Amniotic epithelial cell (primary cell): ENCODE results near the gene PRG2.
"Not testable (repeated sequence)": the region's sequence is repeated elsewhere in the genome, so short reads cannot be mapped to it uniquely, and the experiment has no call there.

Experiments used
- DNase-seq: peaks from one replicate; pipeline ENCODE4 v3.0.0-alpha.2; 2010; ENCODE audit warnings: low read depth

The PRG2 gene

DNA sequence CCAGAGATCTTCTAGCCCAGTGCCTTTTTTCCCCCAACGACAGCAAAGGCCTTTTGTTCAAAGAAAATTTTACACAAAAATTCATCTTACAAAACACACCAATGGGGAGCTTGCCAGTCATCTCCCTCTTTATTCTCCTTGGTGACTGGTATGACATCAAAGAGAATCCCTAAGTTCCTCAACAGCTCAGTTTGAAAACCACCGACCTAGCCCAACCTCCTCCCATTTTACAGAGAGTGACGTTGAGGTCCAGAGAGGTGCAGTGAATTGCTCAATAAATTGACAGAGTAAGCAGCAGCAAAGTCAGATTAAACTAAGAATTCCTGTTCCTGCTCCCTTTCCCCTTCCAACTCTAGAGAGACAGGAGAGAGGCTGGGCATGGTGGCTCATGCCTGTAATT lies 28.7 kb upstream of the PRG2 start:
- no peak for DNase-seq

DNA sequence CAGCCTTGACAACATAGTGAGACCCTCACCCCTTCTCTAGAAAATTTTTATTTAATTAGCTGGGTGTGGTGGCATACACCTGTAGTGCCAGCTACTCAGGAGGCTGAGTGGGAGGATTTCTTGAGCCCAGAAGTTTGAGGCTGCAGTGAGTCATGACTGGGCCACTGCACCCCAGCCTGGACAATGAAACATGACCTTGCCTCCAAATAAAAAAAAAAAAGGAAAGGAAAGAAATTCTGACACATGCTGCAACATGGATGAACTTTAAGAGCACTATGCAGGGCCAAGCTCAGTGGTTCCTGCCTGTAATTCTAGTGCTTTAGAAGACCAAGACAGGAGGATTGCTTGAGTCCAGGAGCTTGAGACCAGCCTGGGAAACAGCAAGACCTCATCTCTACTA lies 27.7 kb upstream of the PRG2 start:
- DNase-seq = no peak

GRCh38 chr11:57417056-57417455 lies 26.6 kb upstream of the PRG2 start:
- peak; percentile 64 for DNase-seq

GRCh38 chr11:57416436-57416835 lies 26.0 kb upstream of the PRG2 start:
- DNase-seq = no peak

DNA sequence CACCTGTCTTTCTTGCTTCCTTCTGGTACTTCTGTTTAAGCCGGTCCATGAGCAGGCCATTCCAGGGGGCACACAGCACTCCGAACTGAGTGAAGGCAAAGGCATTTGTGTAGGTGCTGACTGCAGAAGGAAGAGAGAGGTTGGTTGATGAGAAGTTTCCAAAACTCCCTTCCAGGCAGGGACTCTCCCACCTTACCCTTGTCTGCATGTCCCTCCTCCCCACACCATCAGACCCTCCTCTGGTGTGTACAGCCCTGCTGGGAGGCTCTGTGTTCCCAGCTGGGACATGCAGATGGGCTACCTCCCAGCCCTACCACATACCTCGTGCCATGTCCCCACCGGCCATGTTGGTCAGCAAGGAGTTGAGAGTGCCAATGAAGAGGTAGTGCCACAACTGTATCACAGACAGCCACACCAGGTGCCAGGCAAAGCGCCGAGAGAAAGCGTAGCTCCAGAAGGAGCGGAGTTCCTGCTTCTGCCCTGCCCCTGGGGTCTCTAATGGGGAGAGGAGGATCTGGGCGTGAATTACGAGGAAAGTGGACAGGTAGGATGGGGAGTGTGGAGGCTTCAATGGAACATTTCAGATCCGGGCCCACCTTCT lies 24.3 kb upstream of the PRG2 start:
- DNase-seq = no peak

- DNase-seq = no peak
Measured at GRCh38 chr11:57413681-57414080, 23.2 kb upstream of the PRG2 start.

DNA sequence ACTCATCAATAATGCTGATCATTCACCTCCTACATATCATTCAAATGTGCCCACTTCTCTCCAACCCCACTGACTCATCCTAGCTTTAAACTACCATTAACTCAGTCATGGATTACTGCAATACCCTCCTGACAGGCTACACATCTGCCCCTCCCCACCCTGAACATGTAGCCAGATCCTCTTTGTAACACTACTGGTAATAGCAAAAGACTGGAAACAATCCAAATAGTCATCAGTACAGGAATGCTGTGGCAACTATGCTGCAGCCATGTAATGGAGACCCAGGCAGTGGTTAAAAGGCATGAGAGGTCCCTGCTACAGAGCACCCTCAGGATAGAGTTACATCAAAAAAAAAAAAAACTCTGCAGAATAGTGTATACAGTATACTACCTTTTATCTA lies 19.8 kb upstream of the PRG2 start:
- peak; percentile 72 for DNase-seq

DNA sequence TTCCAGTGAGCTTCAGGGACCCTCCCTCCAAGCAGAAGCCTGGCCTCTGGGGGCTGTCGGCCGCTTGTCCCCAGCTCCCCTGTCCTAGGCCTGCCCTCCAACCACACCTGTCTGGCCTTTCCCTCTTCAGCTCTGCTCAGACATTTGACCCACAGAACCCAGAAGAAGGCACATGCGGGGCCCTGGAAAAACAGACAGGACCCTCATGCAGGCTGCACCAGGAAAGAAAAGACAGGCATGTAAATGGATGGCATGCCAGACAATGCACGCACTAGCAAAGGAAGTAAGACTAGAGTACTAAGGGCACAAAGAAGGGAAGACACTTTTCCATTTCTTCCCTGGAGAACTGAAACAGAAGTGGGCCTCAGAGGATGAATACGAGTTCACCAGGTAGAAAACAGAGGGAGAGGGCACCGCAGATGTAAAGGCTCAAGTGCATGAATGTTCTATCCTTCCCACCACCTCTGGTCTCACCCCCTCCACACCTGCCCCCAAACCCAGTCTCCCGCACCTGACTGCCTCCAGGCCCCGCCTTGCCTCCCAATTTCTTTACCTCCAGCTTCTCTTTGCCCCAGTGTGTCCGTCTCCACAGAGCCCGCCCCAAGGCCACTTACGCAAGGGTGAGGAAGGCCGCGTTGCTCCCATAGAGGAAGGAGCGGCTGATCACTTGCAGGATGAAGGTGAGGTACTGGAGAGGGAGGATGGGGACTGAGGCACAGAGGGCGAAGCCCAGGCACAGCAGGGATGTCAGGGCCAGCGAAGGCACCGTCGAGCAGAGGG lies 19.1 kb upstream of the PRG2 start:
- DNase-seq = no peak

DNA sequence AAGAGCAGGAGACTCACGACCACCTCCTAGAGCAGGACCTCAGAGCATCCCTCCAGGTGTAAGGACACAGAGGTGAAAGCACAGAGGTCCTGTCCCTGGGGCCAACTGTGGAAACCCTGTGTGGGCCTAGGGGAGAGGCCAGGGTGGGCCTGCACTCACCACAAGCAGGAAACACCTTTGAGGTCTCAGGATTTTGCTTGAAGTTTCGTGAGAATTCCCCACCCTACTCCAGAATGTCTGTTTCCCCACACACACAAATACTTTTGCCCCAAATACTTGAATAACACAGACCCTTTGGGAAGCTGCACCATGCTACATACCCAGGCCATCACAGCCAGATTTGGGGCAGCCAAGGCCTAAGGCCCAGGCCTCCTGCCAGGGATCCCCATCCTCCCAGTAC lies 18.3 kb upstream of the PRG2 start:
- DNase-seq = no peak

DNA sequence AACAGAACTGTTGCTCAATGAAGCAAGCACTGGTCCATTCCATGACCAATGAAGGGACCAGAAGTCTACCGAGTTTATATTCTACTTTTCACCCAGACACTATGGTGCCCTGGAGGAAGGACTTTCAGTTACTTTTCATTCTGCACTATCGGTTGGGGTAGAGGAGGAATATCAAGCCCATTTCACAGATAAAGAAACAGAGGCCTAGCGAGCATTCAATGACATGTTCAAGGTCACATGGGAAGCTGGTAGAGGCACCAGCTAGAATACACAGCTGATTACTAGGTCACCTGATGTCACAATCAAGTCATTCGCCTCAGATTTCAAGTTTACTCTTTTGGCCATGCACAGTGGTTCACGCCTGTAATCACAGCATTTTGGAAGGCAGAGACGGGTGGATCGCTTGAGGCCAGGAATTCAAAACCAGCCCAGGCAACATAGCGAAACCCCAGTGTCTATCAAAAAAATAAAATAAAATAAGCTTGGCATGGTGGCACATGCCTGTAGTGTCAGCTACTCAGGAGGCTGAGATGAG lies 17.6 kb upstream of the PRG2 start:
- no peak for DNase-seq

- peak; percentile 31 for DNase-seq
Measured at GRCh38 chr11:57407010-57407920, 16.8 kb upstream of the PRG2 start.

DNA sequence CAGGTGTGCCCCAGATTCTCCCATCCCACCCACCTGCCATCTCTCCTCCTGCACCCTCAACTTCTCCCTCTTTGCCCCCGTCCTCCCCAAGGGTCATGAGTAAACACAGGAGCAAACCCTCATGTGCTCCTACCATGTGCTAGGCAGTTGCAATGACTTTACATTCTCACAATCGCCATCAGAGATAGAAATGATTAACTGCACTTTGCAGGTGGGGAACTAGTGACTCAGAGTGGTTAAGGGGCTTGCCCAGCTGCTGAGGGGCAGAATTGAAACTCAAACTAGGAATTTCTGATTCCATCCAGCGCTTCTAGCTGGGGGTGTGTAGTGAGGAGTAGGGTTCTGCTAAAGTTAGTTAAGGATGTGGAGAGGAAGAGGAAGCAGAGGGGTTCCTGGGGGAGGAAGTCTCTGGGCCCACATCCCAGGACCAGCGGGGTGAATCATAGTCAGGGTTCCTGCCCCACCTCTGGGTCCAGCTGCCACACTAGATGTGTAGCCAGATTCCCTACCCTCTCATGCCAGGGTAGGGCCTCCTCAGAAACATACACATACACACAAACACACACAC lies 16.0 kb upstream of the PRG2 start:
- DNase-seq = peak; percentile 32

GRCh38 chr11:57405271-57405860 lies 14.9 kb upstream of the PRG2 start:
- no peak for DNase-seq

- no peak for DNase-seq
Measured at GRCh38 chr11:57403802-57404147, 13.3 kb upstream of the PRG2 start.

DNA sequence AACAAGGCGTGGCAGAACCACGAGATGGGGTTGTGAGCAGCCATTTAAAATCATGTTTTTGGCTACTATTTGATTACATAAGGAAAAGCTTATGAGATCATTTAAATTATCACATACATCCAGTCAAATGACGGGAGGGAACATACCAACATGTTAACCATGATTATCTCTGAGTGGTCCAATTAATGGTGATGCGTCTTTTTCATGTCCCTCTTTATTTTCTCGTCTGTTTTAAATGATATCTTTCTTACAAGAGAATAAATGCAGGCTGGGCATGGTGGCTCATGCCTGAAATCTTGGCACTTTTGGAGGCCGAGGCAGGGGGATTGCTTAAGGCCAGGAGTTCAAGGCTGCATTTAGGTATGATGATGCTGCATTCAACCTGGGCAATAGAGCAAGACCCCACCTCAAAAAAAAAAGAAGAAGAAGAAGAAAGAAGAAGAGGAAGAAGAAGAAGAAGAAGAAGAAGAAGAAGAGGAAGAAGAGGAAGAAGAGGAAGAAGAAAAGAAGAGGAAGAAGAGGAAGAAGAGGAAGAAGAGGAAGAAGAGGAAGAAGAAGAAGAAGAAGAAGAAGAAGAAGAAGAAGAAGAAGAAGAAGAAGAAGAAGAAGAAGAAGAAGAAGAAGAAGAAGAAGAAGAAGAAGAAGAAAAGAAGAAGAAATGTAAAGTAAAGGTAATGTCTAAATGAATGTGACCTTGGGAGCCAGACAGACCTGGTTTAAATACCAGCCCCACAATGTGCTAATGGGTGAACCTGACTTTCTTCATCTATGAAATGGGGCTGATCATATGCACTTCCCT lies 12.8 kb upstream of the PRG2 start:
- DNase-seq = not testable (repeated sequence)

GRCh38 chr11:57402188-57403002 lies 11.9 kb upstream of the PRG2 start:
- DNase-seq = no peak

GRCh38 chr11:57399972-57400578 lies 9.6 kb upstream of the PRG2 start:
- DNase-seq = no peak

DNA sequence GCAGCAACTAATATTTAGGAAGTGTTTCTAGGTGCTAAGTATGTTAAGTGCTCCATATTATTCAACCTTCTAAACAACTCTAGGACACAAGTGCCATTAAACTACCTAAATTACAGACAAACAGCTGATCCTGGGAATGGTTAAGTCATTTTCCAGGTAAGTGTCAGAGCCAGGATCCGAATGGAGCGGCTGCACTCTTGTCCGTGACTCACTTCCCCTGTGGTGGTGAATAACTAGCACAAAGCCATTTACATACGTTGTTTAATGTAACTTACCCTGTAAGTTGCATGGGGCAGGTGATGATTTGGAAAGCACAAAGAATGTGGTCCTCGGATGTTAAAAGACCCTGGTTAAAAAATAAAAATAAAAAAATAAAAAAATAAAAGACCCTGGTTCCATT lies 8.8 kb upstream of the PRG2 start:
- DNase-seq = no peak

- no peak for DNase-seq
Measured at GRCh38 chr11:57397394-57397990, 7.0 kb upstream of the PRG2 start.
